ENCODE results near the gene MAS1.

Gene MAS1

DNA sequence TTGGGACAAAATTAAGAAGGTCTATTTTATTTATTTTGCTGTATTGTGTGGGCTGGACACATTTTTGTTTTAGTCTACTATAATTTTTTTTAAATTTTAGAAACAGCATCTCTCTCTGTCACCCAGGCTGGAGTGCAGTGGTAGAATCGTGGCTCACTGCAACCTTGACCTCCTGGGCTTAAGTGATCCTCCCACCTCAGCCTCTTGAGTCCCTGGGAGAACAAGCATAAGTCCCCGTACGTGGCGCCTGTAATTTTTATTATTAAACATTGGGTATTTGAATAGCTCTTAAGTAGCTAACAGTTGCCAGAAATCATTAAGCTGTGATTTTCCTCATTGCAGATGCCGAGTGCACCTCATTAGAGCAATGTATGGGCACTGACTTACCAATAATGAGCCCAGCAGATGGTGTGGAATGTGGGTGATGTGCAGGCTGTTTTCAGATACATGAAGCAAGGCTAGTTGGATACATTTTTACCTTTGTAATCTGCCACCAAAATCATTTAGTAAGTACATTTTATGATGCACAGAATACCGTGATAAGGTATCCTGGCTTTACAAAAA, 10.3 kb upstream of the MAS1 start:
- DNase-seq (ENCODE audit: low spot score), result no peak

GRCh38 chr6:159884720-159885119, 6.1 kb upstream of the MAS1 start:
- DNase-seq (ENCODE audit: low spot score), result no peak

DNA sequence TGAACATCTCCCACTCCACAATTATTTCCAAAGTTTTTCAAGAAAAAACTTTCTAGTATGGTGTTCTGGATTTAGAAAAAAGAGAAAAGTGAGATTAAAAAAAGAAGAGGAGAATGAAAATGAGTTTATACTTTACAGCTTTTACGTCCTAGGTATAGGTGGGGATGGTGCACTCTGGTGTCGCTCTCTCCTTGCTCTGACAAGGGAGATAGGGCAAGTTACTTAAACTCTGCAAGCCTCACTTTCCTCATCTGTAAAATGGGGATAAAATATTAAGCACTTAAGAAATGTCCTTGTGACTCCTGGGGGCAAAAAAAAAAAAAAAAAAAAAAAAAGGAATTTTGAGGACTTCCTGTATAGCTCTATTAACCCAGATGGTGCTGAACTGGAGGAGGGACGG, 4.5 kb upstream of the MAS1 start:
- DNase-seq (ENCODE audit: low spot score), result no peak

DNA sequence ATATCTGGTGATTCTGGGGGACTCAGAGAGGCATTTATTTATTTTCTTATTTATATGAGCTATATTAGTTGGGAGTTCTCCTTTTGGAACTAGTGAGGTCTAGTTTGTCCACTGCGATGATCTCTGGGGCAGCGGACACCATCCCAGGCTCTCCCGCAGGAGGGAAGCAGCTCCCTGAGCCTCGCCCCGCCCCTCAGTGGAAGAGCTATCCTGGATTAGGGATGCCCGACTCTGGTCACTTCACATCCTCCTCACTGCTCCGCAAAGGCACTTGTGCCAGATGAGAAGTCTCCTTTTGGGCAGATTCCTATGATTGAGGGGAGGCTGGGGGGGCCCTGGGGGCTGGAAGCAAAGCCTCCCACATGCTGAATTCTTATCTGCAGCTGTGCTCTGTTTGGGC, 3.6 kb upstream of the MAS1 start:
- DNase-seq (ENCODE audit: low spot score), result no peak

GRCh38 chr6:159887761-159888160, 3.0 kb upstream of the MAS1 start:
- DNase-seq (ENCODE audit: low spot score), result no peak

- DNase-seq (ENCODE audit: low spot score), result no peak
These were observed 587 bp upstream of the MAS1 start for GRCh38 chr6:159890201-159890600.

DNA sequence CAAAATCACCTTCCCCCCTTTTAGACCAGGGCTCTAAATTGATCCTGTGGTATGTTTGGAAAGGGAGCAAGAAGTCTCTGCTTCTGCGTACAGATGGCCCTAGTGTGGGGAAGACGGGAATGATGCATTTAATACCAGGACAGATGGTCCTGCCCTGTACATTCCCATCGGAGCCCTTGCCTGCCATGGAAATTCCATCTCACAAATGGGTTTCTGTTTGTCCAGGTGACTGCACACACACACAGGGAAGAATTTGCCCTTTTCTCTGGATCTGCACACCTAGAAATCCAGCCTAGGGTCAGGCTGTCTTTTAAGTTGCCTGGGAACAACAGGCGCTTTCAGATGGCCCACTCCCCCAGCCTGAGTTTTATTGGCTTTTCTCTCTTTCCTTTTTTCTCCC, 1.3 kb downstream of the MAS1 start:
- DNase-seq (ENCODE audit: low spot score), result no peak

DNA sequence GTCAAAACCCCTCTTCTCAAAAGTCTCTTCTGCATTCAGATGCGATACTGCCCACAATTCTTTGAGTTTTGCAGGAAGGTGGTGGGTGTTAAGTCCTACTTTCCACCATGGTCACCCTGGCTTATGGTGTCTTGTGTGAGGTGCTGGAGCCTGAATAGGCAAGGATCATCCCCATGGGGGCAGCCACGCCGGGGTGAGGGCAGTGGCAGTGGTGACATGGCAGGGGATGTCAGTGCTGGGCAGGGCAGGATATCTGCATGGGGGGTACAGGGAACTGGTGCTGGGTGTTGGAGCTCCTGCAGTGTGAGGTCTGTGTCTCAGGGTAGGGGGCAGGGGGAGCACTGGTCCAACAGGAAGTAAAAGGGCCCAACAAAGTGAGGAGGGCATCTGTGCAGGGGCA, 2.3 kb downstream of the MAS1 start:
- DNase-seq (ENCODE audit: low spot score), result no peak

DNA sequence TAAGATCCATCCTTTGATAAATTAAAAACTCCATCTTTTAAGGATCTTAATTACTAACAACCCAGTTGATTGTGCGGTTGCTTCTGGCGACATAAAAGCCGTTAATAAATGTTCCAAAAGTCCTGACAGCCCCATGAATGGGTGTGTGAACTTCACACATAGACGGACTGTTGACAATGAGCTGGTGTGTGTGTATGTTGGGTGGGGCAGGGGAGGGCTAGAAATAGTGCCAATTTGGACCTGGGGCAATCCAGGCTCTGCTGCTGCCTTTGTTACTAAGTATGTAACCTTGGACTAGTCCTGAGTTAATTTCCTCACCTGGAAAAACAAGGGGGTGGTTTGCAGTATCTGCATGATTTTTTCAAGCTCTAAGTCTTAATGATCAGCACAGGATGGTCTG, 4.2 kb downstream of the MAS1 start:
- DNase-seq (ENCODE audit: low spot score), result no peak

GRCh38 chr6:159897603-159898002, 6.8 kb downstream of the MAS1 start:
- DNase-seq (ENCODE audit: low spot score), result no peak

GRCh38 chr6:159898519-159898918, 7.7 kb downstream of the MAS1 start:
- no peak for DNase-seq (ENCODE audit: low spot score)

DNA sequence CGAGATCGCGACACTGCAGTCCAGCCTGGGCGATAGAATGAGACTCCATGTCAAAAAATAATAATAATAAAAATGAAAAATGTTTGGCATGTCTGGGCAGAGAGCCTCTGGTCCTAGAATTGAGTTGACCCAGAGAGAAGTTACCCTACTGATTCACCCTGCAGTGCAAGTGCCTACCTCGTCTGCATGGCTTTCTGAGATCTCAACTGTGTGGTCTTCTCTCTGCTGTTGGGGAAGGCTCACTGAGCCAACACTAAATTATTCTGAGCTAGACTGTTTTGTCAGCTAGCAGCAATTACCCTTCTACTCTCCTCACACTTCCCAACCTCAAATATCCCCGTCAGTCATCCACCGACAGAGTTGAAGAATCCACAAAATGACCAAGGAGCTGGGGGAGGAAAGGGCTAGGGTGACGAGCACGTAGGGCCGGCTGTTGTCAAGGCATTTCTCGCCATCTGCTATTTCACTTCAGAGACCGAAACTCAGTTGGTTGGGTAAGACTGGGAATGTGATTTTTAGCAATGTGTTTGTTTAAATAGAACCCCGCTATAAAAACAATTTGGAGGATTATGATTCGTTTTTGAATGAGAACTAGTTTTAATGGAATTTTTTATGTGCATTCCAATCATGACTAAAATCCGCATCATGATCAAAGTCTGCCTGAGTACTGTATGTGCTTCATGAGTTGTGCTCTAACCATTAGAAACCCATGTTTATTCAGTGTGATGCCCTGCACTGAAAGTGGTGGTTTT, 9.4 kb downstream of the MAS1 start:
- no peak for DNase-seq (ENCODE audit: low spot score)

DNA sequence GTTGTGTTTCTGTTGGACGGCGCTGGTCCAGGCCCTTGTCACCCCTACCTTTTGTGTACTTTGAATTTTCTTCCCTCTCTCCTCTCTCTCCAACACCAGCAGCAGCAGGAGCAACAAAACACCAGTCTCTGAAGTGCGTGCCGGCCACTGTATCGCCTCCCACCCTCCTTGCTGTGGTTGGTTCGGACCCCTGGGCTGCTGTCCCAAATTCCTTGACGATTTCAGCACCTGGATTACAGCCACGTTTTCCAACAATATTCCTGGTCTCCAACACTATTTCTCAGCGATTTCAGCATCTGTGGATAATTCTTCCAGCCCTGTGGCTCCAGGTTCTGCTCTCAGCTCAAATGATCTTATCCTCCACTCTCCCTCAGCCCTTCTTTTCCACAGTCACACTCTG, 11.8 kb downstream of the MAS1 start:
- no peak for DNase-seq (ENCODE audit: low spot score)

DNA sequence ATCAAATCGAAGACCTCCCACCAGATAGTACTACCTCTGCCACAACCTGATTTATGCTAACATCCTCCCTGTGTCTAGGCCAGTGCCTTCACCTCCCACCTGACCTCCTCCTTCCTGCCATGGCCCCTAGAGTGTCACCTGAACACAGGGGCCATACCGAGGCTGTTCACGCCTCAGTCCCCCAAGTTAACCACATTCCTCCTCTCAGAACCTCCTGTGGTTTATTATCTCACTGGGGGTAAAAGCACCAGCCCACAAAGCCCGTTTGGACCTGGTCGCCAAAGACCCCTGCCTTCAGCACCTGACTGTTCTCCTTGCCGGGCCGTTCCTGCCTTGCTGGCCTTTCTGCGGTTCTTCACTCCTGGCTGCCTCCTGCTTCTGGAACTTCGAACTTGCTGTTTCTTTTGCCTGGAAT, 13.7 kb downstream of the MAS1 start:
- DNase-seq (ENCODE audit: low spot score), result no peak

DNA sequence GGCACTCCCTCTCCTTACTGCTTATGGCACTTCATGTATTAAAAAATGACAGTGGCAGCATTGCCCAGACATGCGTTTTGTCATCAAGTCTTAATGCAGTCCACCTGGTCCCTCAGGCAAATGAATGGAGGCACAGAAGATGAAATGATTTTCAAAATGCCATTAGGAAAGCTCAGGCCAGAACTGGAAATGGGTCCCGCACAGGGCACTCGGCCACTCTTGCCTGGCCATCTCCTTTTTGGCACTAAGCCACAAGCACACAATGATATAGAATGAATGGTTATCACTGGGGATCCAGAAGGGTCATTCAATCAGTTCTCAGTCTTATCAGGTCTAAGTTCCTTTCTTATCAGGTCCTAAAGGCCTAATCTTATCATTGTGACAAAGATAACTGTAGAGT, 15.6 kb downstream of the MAS1 start:
- DNase-seq (ENCODE audit: low spot score), result no peak

GRCh38 chr6:159908535-159908934, 17.7 kb downstream of the MAS1 start:
- DNase-seq (ENCODE audit: low spot score), result no peak

GRCh38 chr6:159908979-159909378, 18.2 kb downstream of the MAS1 start:
- no peak for DNase-seq (ENCODE audit: low spot score)

DNA sequence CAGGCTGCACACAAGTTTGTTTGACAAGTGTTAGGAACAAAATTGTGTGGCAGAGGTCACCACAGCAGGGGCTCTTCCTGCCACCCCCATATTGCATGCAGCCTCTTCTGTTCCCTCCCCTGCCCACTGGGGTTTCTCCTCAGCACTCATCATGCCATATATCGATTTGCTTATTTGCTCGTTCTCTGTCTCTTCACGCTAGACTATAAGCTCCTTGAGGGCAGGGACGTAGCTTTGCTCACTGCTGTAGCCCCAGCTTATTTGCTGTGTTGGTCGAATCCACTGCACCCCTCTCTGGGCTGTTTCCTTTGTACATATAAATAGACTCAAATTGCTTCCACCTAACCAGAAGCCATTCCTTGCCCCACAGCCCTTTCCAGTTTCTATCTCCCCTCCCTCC, 19.6 kb downstream of the MAS1 start:
- no peak for DNase-seq (ENCODE audit: low spot score)

DNA sequence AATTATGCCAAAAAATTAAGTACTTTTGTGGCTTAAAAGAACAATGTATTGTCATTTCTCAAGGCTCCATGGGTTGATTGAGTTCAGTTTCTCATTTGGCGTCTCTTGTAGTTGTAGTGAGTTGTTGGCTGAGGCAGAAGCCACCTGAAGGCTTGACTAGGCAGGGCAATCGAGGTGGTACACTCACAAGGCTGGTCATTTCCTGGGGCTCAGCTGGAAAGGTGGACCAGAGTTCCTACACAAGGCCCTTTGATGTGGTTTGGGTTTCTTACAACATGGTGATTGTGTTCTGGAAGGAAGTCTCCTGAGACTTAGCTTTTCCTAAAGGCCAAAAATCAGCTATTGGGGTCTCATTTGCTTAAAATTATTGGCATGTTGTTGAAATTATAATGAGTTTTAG, 22.6 kb downstream of the MAS1 start:
- no peak for DNase-seq (ENCODE audit: low spot score)

GRCh38 chr6:159913862-159914564, 23.2 kb downstream of the MAS1 start:
- no peak for DNase-seq (ENCODE audit: low spot score)

DNA sequence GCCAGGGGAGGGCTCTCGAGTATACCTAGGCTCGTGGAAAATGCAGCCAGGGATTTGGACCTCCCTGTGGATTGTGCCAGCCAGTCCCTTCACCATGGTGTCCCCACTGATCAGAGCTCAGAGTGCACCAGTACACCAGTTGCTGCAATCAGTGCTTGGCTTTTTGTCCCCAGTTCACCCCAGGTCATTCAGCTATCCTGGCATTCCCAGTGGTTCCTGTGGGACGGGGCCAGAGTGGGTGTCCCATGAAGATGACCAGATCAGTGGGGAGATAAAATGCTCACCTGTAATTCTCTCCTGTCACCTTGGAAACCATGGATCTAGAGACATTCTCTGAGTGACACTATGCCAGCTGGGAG, 23.8 kb downstream of the MAS1 start:
- no peak for DNase-seq (ENCODE audit: low spot score)

DNA sequence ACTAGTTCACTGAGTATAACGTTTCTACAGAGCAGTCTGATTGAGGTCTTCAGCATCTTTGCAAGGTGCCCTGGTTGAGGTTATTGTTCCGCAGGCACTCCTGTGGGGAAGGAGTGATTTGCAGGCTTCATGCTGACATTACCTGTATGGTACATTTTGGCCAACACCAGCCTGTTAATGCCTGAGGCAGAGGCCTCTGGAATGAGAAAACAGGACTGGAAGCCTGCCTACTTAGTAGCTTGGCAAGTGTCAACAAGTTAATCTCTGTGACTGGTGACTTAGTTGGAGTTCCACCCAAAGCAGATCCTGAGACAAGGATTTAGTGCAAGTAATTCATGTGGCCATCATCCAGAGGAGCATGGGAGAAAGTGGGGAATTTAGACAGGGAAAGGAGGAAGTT, 24.6 kb downstream of the MAS1 start:
- DNase-seq (ENCODE audit: low spot score), result no peak

DNA sequence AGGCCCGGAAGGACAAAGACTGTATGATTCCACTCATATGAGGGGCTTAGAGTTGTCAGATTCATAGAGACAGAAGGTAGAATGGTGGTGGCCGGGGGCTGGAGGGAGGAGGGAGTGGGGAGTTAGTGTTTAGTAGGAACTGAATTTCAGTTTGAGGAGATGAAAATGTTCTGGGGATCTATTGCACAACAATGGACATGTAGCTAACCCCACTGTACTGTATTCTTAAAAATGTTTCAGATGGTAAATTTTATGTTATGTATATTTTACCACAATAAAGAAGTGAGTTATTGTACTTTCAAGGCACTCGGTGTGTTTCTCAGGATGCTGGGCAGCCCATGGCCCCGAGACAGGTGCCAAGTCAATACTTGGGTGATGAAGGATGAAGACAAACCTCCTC, 25.4 kb downstream of the MAS1 start:
- no peak for DNase-seq (ENCODE audit: low spot score)

- no peak for DNase-seq (ENCODE audit: low spot score)
These were observed 26.0 kb downstream of the MAS1 start for GRCh38 chr6:159916752-159917151.

All from COLO829 (cell line).